Activated CD4-positive, alpha-beta T cell treated with anti-CD3 and anti-CD28 coated beads for 1 hour (primary cell): ENCODE data around the gene AAMDC.

Experiments used
- DNase-seq: peaks from one replicate; pipeline ENCODE4 v3.0.0-alpha.2; 2020

The AAMDC gene

DNA sequence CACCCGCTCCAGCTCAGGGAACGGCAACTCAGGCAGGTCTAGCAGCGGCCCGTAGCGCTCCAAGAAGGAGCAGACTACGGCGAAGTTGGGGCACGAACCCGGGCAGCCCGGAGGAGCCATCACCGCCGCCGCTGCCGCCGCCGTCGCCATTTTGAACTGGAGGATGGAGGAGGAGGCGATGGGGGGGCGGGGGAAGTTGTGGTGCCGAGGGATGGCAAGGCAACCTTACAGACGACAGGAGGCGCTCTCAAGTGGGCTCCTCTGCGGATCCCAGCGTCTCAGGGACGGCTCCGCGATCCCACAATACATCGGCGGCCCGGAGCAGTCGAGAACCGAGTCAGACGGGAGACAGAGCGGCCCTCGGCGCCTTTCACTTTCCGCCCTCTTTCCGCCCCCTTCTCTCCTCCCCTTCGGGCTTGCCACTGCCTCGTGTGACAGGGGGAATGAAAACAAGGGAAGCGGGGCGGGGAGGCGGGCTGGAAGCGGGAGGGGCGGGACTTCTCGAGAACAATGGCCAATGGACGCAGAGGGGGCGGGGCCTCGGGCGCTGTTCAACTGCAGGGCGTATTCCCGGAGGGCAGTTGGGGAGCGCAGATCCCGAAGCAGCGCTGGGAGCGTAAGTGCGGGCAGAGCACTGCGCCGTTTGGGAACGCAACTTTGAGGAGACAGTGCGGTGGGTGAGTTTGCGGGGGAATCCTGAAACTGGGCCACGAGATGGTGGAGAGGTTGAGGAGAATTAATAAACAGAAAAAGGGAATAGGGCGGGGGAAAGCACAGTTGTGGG lies at the start of gene AAMDC, which contains the start of gene RSF1:
AAMDC (plus strand) TSS at position 580 of the 784 bp plus-strand sequence. CDS start 21,353 bp downstream, outside the sequence.
RSF1 (minus strand) TSS at position 158 of the 784 bp plus-strand sequence; CDS start at position 150, 8 bp downstream.
- DNase-seq: peak; percentile 93

DNA sequence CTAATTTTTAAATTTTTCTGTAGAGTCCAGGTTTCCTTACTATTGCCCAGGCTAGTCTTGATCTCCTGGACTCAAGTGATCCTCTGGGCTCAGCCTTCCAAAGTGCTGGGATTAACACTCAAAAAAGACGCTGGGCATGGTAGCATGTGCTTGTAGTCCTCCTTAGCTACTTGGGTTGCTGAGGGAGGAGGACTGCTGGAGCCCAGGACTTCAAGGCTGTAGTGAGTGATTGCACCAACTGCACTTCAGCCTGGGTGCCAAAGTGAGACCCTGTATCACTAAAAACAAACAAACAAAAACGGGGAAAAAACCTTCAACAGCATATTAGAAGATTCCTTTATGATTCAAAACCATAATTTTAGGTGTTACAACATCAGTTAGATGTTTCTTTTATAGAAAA lies 45.0 kb upstream of the AAMDC start:
- no peak for DNase-seq

DNA sequence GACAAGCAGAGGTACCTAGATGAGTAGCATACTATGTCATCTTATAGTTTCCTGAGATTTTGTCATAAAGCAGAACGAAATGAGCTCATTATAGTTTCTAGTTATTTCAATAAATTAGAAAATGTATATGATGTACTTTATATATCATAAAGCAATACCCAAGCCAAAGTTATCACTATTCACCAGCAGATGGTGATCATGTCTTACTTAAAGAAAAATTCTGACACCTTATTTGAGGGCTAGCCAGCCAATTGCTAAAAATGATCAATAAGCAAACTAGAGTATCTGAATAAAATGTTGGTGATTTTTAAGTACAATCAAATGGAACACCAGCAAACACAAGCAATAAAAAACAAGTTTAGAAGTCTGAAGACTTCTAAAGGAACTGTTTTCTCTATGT lies 44.5 kb upstream of the AAMDC start:
- DNase-seq: no peak

DNA sequence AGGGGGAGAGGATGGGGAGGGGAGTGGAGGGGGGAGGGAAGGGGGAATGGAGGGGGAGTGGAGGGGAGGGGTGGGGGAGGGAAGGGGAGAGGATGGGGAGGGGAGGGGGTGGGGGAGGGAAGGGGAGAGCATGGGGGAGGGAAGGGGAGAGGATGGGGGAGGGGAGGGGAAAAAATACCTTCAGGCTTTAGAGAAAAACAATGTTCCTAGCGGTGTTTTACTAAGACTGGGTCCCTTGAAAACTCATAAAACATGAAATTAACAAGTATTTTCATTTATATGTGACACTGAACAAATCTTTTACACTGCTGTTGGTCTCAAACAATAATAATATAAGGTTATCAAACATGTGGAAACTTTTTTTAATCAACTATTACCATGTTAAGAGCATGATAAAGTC lies 42.8 kb upstream of the AAMDC start:
- DNase-seq: no peak

DNA sequence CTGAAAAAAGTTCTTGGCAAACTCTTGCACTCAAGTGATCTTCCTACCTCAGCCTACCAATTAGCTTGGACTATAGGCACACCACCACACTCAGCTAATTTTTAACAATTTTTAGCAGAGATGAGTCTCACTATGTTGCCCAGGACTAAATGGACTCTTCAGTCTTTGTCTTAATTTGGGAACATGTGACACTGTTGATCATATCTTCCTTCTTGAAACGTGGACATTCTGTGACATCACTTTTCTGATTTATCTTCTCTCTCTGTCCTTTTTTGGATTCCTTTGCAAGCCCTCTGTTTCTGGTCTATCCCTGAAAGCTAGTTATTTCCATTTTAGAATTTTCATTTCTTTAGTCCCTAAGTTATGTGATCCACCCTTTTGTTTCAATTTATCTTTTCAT lies 42.4 kb upstream of the AAMDC start:
- no peak for DNase-seq

DNA sequence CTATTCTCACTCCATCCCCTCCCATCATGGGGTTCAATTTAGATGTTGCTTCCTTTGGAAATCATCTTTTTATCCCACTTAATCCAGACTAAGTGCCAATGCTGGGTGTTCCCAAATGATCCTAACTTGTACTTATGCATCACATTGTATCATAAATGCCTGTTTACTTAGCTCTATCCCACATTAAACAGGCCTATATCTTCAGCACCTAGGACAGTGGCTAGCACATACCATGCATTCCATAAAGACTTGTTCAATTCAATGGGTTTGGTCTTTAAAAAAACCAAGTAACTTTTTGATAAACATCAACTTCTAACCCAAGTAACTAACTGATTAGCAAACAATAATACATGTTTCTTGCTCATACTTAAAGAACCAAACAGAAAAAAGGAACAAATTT lies 41.0 kb upstream of the AAMDC start:
- DNase-seq: no peak

DNA sequence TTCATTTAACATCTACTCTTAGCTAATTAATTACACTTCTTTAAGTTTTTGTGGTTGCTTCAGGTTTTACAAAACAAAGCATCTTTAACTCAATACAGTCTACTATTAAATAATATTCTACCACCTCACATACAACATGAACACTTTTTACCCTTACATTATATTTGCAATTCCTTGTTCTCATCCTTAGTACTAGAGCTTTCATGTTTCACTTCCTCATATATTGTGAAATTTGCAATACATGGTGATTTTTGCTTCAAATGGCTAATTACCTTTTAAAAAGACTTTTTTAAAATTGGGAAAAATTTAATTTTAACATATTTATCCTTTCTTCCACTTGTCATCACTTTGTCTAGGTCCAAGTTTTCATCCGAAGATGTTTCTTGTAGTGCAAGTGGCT lies 37.9 kb upstream of the AAMDC start:
- no peak for DNase-seq

DNA sequence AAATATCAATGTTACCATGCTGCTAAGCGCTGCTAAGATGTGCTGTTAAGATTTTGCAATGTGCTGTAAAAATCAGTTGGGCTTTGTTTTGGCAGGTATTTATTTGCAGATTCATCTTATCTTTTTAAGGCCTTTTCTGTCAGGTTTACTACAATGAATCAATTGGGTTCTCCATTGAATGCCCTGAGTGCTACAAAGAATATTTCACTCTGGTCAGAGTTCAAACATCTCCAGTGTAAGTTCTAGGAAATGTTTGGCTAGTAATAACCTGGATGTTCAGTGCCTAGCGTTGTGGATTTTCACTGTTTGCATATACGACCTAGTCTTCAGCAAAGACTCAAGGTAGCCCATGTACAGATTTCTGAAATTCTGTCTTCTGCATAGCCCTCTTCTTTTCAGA lies 36.4 kb upstream of the AAMDC start:
- no peak for DNase-seq

DNA sequence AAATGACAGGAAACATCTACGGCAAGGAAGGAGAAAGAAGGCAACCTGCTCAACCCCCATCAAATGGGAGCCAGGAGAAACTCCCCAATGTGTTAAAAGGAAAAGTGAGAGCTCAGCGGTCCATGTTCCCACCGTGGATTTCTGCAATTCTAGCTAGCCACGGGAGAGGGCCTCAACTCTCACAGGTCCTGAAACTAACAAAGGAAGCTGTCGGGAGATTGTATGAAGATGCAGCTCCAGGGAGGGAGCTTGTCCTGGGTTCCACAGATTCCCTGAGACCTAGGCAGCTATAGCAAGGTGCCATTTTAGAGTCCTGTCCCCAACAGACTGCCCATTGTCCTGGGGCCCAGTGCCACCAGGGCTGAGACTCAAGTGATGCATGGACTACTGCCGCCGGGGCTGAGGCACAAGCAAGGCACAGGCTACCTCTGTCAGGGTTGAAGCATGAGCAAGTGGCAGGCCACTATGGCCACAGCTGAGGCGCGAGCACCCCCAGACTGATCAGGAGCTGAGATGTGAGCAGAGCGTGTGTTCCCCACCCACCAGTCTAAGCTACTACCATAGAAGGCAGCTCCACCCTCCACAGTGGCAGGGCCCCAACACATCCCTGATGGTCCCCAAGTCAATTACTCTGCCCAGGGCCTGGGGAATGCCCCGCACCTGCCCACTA lies 31.7 kb upstream of the AAMDC start:
- no peak for DNase-seq

DNA sequence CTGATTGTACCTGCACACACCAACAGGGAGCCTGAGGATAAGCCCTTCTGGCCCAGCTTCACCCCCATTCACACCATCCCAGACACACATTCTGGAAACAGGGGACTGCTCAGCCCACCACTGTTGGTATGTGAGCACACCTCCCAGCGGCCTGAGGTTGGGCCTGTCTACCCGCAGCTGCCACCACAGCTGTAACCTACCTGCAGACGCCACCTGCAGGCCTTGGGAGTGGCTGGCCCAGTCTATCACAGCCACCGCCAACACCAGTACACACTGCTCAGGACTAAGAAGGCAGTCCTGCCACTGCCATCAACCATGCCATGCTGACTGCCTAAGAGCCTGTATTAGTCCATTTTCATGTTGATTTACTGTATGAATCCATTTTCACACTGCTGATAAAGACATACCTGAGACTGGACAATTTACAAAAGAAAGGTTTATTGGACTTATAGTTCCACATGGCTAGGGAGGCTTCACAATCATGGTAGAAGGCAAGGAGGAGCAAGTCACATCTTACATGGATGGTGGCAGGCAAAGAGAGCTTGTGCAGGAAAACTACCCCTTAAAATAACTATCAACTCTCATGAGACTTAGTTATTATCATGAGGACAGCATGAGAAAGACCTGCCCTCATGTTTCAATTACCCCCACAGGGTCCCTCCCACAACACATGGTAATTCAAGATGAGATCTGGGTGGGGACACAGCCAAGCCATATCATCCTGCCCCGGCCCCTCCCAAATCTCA lies 31.0 kb upstream of the AAMDC start:
- no peak for DNase-seq

DNA sequence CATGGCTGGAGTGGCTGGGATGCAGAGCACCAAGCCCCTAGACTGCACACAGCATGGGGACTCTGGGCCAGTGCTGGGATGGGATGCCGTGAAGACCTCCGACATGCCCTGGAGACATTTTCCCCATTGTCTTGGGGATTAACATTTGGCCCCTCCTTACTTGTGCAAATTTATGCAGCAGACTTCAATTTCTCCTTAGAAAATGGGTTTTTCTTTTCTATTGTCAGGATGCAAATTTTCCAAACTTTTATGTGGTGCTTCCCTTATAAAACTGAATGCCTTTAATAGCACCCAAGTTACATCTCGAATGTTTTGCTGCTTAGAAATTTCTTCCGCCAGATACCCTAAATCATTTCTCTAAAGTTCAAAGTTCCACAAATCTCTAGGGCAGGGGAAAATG lies 29.6 kb upstream of the AAMDC start:
- DNase-seq: no peak

DNA sequence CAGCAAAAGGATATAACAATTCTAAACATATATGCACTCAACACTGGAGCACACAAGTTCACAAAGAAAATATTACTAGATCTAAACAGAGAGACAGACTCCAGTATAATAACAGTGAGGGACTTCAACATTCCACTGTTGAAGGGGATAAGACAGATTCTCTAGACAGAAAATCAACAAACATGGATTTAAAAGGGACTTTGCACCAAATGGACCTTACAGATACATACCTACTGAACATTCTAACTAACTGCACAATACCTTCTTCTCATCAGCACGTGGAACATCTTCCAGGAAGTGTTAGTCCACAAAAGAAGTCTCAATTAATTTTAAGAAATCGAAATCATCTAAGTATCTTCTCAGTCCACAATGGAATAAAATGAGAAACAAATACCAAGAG lies 27.0 kb upstream of the AAMDC start:
- DNase-seq: no peak

DNA sequence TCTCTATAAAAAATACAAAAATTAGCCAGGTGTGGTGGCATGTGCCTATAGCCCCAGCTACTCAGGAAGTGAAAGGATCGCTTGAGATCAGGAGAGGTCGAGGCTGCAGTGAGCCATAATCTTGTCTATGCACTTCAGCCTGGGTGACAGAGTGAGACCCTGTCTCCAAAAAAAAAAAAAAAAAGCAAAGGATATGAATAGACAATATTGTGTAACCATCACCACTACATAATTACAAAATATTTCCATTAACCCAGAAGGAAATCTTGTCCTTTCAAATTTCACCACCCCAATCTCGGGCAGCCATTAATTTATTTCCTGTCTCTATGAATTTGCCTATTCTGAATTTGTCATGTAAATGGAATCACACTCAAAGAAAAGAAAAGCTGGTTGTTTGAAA lies 21.6 kb upstream of the AAMDC start:
- DNase-seq: no peak

DNA sequence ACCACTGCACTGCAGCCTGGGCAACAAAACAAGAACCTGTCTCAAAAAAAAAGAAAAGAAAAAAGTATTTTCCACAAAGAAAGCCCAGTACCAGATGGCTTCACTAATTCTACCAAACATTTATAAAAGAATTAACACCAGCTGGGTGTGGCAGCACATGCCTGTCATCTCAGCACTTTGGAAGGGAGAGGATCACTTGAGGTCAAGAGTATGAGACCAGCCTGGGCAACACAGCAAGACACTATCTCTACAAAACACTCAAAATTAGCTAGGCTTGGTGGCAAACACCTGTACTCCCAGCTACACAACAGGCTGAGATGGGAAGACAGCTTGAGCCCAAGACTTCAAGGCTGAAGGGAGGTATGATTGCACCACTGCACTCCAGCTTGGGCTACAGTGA lies 20.5 kb upstream of the AAMDC start:
- no peak for DNase-seq

DNA sequence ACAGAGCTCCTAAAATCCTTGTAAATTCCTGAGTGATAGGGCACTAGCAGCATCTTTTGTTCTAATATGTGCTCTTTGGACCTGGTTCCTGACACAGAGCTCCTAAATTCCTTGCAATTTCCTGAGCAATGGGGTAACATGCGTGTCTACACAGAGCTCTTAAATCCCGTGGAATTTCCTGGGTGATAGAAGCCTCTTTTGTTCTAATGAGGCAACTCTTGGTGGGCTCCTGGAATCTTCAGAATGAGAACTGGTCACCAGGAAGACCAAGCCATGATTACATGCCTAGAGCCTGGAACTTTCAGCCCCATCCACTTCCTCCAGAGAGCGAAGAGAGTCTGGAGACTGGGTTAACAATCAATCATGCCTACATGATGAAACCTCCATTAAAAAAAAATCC lies 19.5 kb upstream of the AAMDC start:
- DNase-seq: no peak

DNA sequence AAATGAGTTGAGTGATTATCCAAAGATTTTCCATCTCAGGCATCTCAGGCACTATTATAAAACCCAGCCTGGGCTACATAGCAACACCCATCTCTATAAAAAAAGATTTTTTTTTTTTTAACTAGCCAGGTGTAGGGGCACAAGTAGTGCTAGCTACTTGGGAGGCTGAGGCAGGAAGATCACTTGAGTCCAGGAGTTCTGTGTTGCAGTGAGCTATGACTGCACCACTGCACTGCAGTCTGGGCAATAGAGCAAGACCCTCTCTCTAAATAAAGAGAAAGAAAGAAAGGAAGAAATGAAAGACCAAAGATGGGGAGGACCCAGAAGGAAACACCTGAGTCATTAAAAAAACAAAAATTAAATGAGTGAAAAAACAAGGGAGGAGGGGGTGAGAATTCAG lies 14.5 kb upstream of the AAMDC start:
- no peak for DNase-seq

DNA sequence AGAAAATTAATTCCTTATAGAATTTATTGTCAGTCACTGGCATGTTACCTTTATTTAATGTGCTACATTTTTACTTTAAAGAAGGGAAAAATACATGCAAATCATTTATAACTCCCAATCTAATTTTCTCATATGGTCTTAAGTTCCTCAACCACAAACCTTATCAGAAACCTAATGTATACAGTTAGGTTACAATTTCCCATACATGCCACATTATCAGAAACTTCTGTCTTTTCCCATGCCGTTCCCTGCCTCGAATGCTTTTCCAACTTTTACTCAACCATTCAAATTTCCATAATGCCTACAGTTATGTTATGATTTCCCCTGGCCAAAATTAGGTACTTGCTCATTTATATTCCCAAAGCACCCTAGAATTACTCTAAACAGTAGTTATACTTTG lies 14.0 kb upstream of the AAMDC start:
- no peak for DNase-seq

DNA sequence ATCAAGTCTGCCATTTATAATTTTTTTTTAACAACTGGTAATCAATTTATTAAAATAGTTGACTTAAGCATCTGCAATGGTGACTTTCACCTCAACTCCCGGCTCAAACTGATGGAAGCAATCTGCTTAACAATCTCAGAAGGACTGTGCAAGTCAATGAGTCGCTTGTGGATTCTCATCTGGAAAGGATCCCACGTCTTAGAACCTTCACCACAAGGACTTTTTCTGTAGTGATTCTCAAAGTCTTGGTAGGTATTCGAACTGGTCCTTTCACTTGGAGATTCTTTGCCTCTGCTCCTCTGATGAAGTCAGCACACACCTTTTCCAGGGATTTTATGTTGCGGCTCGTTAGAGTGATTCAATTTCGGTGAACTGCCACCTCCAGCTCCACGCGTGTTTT lies 7.7 kb upstream of the AAMDC start:
- no peak for DNase-seq

DNA sequence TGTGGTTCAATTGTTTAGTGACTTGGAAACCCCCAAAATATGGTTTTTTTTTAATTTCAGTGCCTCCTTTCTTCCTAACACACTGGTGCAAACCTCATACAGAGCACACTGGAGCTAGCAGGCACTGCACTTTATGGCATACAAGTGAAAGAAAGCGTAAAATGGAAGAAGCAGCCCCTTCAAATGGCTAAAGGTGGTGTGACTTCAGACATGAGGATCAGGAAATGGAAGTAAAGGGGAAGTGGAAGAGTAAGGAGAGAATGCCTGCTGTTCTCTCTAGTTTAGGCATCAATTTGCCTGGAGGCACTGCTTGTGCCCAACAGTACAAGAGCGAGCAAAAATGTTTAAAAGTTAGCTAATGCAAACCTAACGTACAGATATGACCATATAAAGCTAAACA lies 6.1 kb upstream of the AAMDC start:
- DNase-seq: no peak

DNA sequence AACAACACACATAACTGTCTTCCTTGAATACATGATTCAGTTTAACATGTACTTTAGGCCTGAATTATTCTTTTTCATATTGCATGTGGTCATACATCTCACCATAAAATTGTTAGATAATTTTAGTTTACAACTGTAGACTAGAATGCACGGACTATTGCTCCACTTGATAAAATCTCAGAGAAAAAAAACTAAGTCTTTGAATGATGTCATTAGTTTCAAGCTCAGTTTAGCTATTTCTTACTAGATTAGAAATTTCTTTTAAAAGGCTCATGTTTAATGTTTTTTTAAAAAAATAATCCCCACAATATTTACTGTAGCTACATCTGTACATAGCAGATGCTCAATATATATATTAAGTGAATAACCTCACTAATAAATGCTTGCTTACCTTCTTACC lies 5.5 kb upstream of the AAMDC start:
- no peak for DNase-seq

DNA sequence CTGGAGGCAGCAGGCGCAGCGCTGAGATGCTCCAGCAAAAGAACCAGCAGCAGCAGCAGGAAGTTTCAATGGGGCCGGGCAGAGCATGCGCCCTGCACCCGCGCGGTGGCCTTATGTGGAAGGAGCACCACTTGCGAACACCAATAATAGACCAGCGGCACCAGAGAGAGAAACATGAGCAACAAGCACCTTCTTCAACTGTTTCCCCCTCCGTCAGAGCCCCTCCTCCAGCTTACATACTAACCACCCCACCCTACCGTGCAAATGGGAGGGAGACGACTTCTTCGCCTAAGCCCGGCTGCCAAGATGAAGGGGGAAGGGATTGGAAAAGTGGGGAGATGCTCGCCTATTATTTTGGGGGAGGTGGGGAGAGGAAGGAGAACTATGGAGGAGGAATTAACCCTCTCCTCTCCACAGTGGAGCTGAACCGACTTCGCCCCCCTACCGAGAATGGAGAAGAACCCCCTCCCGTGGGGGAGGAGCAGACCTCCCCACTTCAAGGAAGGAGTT lies 1.5 kb upstream of the AAMDC start:
- DNase-seq: peak; percentile 77

DNA sequence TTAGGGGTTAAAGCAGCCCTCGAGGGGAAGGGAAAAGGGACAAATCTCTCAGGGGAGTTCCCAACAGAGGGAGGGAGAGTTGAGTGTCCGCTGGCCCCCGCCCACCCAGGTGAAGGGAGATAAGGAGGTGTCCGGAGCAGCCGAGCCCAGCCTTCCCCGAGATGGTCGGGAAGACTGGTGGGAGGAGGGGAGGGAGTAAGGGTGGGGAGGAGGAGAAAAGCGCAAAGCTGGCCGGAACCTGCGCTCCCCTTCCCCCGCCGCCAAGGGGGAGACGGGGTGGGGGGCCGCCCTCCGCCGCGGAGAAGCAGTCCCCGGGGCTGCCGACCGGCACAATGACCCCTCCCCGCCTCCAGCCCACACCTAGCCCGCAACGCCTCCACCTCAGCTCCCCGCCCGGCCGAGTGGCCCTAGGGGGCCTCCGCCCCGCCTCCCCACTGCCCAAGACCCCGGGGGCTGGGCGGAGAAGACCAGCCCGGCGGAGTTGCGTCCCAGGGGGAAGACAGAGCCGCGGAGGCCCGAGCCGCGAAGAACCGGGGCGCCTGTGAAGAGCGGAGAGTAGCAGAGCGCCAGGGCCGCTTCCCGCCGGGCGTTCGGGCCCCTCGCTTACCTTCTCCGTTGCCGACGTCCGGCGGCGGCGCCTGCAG lies 901 bp upstream of the AAMDC start:
- peak; percentile 25 for DNase-seq

DNA sequence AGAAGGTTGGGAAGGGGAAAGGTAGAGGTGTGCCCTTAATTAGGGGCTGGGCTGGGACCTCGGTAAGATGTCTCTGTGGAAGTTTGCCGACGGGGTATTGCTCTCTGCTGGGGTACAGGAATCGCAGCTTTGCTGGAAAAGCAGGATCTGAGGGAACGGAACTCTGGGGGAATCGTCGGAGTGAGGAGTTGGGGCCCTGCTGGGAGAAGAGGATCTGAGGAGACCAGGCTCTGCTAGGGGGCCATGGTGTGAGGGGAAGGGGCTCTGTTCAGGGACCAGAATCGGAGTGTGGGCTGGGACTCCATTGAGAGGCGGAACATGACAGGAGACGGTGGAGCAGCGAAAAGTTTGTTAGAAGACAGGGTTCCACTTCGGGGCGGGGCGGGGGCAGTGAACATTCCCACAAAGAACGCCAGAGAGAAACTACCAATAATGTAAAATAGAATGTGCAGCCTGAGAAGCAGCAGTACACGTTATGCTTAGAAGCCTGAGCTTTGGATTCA lies 456 bp downstream of the AAMDC start:
- no peak for DNase-seq
